NCI-H146 (cell line): Measurements from ENCODE around the gene RHNO1.

Experiments
- DNase-seq: peaks from one replicate; lab custom pipeline; 2025; lab: John Stamatoyannopoulos, UW

Gene RHNO1

GRCh38 chr12:2902272-2902880 lies 25.4 kb downstream of the RHNO1 start:
- DNase-seq, result peak; percentile 40

- no peak for DNase-seq
Measured at GRCh38 chr12:2904260-2904659, 27.2 kb downstream of the RHNO1 start.

- no peak for DNase-seq
Measured at GRCh38 chr12:2912216-2912575, 35.2 kb downstream of the RHNO1 start.

- DNase-seq, result no peak
Measured at GRCh38 chr12:2919249-2919648, 42.2 kb downstream of the RHNO1 start.

- DNase-seq, result no peak
Measured at GRCh38 chr12:2922329-2922728, 45.3 kb downstream of the RHNO1 start.

DNA sequence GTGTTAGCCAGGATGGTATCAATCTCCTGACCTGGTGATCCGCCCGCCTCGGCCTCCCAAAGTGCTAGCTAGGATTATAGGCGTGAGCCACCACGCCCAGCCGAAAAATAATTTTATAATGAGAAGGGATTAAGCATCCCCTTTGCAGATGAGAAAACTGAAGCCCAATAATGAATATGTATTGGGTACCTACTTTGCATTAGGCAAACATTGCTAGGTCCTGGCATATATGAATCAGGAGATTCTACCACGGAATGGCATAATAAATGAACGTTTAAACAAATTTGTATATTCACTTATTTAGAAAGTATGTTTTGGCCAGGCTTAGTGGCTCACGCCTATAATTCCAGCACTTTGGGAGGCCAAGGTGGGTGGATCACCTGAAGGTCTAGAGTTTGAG lies 46.0 kb downstream of the RHNO1 start:
- DNase-seq, result no peak

GRCh38 chr12:2924019-2924418 lies 47.0 kb downstream of the RHNO1 start:
- DNase-seq, result no peak

DNA sequence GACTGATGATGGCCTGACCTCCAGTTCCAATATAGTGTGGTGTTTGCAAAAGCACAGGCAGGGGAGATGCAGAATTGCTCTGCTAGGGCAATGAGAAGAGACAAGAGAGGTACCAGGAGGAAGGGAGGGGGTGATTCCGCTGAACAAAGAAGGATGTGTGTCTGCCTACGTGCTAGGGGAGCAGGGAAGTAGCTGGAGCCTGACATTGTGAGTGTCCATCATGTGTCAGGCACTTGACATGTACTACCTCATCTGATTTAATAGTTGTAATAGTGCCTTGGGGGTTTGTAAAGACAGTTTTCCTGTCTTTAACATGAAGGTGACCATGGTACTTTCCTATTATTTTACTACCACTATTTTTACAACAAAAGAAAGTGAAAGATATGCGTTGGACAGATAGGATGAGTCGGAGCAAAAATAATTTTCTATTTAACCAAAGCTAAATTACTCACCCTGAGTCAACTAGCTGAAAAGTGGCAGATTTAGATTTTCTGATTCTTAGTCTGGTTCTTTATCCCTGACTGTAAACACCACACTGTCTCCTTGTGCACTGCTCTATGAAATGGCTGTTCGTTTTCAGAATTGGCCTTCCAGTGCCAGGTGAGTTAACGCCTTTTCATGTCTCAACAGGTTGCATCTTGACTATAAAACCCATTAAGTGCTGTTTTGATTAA lies 48.4 kb downstream of the RHNO1 start:
- DNase-seq, result no peak

DNA sequence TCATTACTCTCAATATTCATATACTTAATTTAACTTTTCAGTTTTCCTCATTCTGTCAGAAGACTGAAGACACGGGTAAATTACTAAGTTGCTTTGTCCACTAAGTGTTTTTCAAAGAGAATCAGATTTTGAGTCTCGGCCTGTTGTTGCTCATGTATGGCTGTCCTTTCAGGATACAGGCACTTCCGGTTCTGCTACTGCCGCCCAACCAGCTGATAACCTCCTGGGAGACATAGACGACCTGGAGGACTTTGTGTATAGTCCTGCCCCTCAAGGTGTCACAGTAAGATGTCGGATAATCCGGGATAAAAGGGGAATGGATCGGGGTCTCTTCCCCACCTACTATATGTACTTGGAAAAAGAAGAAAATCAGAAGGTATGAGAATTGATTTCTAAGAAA lies 53.8 kb downstream of the RHNO1 start:
- DNase-seq, result no peak

DNA sequence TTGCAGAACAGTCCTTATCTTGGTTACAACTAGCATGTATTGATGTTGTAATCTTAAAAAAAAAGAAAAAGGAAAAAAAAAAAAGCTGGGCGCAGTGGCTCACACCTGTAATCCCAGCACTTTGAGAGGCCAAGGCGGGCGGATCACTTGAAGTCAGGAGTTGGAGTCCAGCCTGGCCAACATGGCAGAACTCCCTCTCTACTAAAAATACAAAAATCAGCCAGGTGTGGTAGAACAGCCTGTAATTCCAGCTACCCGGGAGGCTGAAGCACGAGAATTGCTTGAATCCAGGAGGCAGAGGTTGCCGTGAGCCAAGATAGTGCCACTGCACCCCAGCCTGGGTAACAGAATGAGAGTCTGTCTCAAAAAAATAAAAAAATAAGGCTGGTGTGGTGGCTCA lies 56.6 kb downstream of the RHNO1 start:
- no peak for DNase-seq

DNA sequence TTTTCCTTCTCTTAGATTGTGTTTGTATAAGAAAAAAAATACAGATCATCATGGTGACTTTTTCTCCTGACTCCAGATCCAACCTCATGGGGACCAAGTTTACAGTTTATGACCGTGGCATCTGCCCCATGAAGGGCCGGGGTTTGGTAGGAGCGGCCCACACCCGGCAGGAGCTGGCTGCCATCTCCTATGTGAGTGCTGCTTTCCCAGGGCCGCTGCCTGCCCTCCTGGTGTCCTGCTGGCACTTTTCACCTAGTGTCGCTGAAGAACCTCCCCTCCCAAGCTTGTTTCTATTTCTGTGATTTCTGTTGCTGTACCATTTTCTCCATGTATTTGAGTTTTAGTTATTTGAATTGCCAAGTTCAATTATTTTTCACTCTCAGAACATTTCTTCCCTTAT lies 57.3 kb downstream of the RHNO1 start:
- no peak for DNase-seq

GRCh38 chr12:2936301-2936700 lies 59.3 kb downstream of the RHNO1 start:
- DNase-seq, result no peak

DNA sequence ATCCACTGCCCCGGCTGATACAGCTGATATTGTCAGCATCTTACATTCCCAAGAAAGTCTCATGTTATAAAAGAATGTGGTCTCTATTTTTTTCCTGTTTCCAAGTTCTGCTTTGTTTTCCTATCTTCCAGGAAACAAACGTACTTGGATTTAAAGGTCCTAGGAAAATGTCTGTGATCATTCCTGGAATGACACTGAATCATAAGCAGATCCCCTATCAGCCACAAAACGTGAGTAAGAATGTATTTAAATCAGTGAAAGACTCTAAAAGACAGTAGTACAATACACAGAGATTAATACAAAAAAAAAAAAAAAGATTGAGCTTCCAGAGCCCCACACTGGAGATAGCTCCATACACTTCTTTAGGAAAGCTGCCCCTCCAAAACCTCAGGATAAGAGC lies 60.5 kb downstream of the RHNO1 start:
- no peak for DNase-seq
